ENCODE results near the gene FILIP1L.

- TF ChIP-seq CTCF (CRISPR knock-in tag; IDR thresholded peaks at IDR 0.05) (no peak), POLR2A (IDR thresholded peaks at IDR 0.05; ENCODE audit: insufficient read depth in 1 of 2, low read depth in 2 of 2, low read length in 2 of 2) (no peak), BCL3 (CRISPR knock-in tag; IDR thresholded peaks at IDR 0.05) (no peak), ZKSCAN5 (CRISPR knock-in tag; IDR thresholded peaks at IDR 0.05) (no peak), ZBTB1 (CRISPR knock-in tag; IDR thresholded peaks at IDR 0.05; ENCODE audit: borderline replicate concordance) (no peak), BHLHE40 (IDR thresholded peaks at IDR 0.05; ENCODE audit: low read length) (no peak), ZHX1 (CRISPR knock-in tag; IDR thresholded peaks at IDR 0.05; ENCODE audit: low read depth) (no peak), POLR2AphosphoS5 (IDR thresholded peaks at IDR 0.05; ENCODE audit: low read depth, low read length) (no peak), EP300 (IDR thresholded peaks at IDR 0.05; ENCODE audit: low read depth in 2 of 2, low read length in 2 of 2) (no peak), EP300 (CRISPR knock-in tag; IDR thresholded peaks at IDR 0.05; ENCODE audit: borderline replicate concordance) (no peak), TP53 (CRISPR knock-in tag; conservative IDR thresholded peaks at IDR 0.05) (no peak), SRF (IDR thresholded peaks at IDR 0.05; ENCODE audit: low read depth, low read length) (no peak)
These were observed 236.3 kb downstream of the FILIP1L start for GRCh38 chr3:99878005-99878404.

All from HepG2 (cell line).